ACHN (cell line): ENCODE results near the gene ATP2B1.

ENCODE experiments used
- DNase-seq: peaks from one replicate; pipeline ENCODE4 v3.0.0-alpha.2; 2015
- in situ Hi-C: cut with HindIII; loops from 2 replicates; pipeline ENCODE4 v1.10.0; 2017; ENCODE audit warnings: low sequenced_read_pairs, low pct_ligation_motif_present, low pct_unique_long_range_greater_than_20kb

ATP2B1 gene

GRCh38 chr12:89571491-89572195 is 137.0 kb downstream of the ATP2B1 start:
- in situ Hi-C loops = no loop called here
- no peak for DNase-seq

DNA sequence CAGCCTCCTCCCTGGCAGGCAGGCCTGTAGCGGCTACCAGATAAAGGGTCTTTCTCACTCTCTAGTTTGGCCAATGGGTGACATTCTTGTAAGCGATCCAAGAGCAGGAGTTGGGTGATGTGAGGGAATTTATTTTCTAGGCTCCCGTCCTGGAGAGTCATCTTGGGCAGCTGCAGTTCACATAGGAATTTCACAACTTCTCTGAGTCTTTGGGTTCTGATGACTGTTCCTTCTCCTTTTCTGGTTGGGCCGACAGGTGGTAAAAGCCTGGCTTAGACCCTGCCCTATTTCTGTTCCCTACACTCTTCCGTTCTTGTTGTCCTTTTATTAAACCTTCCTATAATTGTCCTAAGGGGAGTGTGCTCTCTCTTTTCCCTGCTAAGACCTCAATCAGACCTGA is 140.2 kb downstream of the ATP2B1 start:
- DNase-seq = no peak
- in situ Hi-C loops = no loop called here

- in situ Hi-C loops = no loop called here
Measured at GRCh38 chr12:89567691-89568239, 140.9 kb downstream of the ATP2B1 start.

GRCh38 chr12:89566615-89567014 is 142.0 kb downstream of the ATP2B1 start:
- in situ Hi-C loops = no loop called here

More at GRCh38 chr12:89567691-89568239, 140.9 kb downstream of the ATP2B1 start:
- DNase-seq = no peak

DNA sequence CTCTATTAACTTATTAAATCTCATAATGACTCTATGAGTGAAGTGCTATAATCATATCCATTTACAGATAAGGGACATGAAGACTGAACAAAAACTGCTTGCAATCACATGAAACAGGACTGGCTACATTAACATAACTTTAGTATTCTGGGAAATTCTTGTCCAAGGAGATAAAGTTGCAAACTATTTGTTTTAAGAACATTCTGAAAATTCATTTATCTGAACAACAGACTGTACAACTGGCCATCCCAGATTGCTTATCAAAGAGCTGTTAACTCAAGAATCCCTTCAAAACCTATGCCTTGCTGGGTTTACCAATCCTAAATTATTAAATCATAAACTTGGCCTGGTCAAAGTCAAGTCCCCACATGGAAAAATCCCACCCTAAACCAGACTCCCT is 143.6 kb downstream of the ATP2B1 start:
- DNase-seq = no peak
- in situ Hi-C loops = no loop called here

More at GRCh38 chr12:89566615-89567014, 142.0 kb downstream of the ATP2B1 start:
- no peak for DNase-seq

DNA sequence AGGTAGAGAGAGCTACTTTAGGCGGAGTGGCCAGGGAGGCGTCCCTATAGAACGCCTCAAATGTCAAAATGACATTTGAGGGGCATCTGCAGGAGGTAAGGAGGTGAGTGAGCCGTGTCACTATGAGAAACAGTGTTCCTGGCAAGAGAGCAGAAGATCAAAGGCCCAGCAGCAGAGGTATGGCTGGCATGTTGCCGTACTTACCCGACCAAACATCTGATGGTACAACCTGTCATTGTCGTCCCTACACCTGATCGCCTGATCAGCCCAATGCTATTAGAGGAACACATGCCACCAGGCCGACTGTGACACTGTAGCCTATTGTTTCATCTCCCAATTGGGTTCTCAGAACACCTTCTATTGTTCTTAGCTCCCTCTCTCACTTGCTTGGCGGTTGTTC is 148.9 kb downstream of the ATP2B1 start:
- no peak for DNase-seq
- in situ Hi-C loops = no loop called here

- in situ Hi-C loops = no loop called here
- DNase-seq = no peak
Measured at GRCh38 chr12:89556976-89557375, 151.7 kb downstream of the ATP2B1 start.

- in situ Hi-C loops = no loop called here
- no peak for DNase-seq
Measured at GRCh38 chr12:89552376-89552775, 156.3 kb downstream of the ATP2B1 start.

DNA sequence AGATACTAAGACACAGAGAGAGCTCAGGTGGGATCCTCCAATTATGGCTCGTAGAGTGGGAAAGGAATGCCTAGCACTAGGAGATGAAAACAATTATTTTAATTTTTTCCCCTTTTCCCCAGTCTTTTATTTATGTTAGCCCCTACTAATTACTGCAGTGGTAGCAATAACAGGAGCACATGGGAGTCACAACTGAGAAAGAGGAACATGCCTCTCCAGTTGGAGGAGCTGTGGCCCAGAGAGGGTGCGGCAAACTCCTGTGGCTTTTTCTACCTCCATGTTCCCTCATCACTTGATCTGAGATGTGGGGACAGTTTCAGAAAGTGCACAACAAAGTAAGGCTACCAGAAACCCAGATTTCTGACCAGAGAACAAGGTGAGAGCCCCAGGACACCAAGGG is 156.9 kb downstream of the ATP2B1 start:
- DNase-seq = no peak
- in situ Hi-C loops = no loop called here

DNA sequence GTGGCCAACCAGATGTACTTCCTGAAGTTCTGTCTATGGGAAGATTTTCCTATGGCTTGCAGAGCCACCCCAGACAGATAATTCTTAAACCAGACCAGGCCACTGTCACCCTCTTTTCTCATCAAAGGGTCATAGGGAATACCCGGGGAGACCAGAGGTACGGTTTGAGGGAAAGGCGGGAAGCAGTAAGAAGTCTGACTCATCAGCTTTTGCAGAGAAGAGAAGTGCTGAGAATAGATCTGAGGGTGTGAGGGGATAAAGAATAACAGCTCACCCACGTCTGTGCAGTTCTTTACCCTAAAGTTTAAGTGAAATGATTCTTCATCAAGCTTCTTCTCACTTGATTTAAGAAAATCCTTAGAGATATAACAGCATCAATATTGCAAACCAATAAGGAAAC is 161.5 kb downstream of the ATP2B1 start:
- no peak for DNase-seq
- in situ Hi-C loops = no loop called here

- DNase-seq = no peak
- in situ Hi-C loops = no loop called here
Measured at GRCh38 chr12:89546151-89546550, 162.5 kb downstream of the ATP2B1 start.

- in situ Hi-C loops = no loop called here
- peak; percentile 17 for DNase-seq
Measured at GRCh38 chr12:89544681-89545184, 163.9 kb downstream of the ATP2B1 start.

DNA sequence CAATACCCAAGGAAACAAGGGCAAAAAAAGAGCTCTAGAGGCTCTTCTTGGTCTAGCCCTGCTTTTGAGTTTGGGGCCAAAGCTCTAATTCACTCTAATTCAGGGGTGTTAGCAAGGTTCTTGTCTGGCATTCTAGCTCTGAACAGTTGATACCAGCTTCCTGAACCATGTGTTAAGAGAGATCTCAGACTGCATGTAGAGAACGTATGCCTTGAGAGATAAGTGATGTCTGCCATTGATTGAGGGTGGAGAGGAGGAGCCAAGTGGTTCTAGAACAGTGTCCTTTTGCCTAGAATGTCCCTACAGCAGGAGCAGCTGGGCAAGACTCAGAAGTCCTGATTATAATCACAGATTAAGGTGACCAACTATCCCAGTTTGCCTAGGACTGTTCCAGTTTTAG is 164.6 kb downstream of the ATP2B1 start:
- in situ Hi-C loops = no loop called here
- no peak for DNase-seq

- in situ Hi-C loops = no loop called here
- peak; percentile 85 for DNase-seq
Measured at GRCh38 chr12:89542912-89543592, 165.6 kb downstream of the ATP2B1 start.

GRCh38 chr12:89542236-89542635 is 166.4 kb downstream of the ATP2B1 start:
- in situ Hi-C loops = no loop called here
- DNase-seq = no peak

GRCh38 chr12:89540586-89540985 is 168.1 kb downstream of the ATP2B1 start:
- in situ Hi-C loops = no loop called here
- no peak for DNase-seq

- in situ Hi-C loops = no loop called here
- DNase-seq = no peak
Measured at GRCh38 chr12:89539426-89540223, 169.0 kb downstream of the ATP2B1 start.

GRCh38 chr12:89538897-89539296 is 169.7 kb downstream of the ATP2B1 start:
- in situ Hi-C loops = no loop called here
- DNase-seq = no peak
